Skin epidermis (tissue), 12 donors: Measurements from ENCODE around the gene DTNA.
"Not testable (repeated sequence)": the region's sequence is repeated elsewhere in the genome, so short reads cannot be mapped to it uniquely, and the experiment has no call there.

Experiments used
- H3K27ac ChIP-seq, 21 experiments: fragments of 200-600 bp; sonication (generic) in 11 of 21; one replicate each; pipeline ENCODE4 v1.5.0; 2020; ENCODE audit warnings: mild to moderate bottlenecking in 3 of 21, inconsistent platforms in 2 of 21, moderate library complexity in 2 of 21
- H3K4me3 ChIP-seq, 7 experiments: fragments of 200-600 bp; sonication (generic) in 2 of 7; one replicate each; pipeline ENCODE4 v1.5.0; 2020; ENCODE audit warnings: inconsistent platforms in 2 of 7, mild to moderate bottlenecking in 2 of 7, moderate library complexity in 1 of 7

DTNA gene

DNA sequence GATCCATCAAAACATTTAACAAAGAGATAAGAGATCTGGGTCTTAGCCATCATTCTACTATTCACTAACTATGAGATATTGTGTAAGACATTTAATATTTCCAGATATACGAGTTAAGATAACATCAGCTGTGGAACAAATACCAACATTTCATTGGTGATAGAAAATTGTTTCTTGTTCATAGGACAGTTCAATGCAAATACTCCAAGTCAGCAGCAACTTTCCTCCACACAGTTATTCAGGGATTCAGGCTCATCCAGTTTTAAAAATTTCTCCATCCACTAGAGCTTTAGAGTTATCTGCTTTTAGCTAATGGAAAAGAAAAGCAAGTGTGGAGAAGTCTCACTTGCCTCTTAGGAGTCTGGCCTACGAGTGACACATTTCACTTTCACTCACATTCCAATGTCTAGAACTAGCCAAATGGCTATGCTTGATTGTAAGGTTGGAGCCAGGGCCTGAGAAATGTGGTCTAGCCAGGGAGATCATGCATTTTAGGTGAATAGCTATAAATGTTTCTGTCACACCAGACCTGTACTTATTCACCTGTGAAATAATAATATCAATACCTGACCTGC lies 211.8 kb downstream of the DTNA start:
- H3K4me3 ChIP-seq, result no peak overlapping the region
- H3K27ac ChIP-seq, result no peak overlapping the region

DNA sequence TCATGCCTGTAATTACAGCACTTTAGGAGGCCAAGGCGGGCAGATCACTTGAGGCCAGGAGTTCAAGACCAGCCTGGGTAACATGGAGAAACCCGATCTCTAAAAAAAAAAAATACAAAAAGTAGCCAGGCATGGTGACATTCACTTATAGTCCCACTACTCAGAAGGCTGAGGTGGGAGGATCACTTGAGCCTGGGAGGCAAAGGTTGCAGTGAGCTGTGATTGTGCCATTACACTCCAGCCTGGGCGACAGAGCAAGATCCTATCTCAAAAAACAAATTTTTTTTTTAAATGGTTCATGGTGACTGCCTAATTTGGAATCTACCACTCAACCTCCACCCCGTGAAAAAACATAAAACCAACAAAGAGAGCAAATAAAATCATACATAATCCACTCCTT lies 212.5 kb downstream of the DTNA start:
- H3K4me3 ChIP-seq, H3K27ac ChIP-seq: not testable (repeated sequence)

DNA sequence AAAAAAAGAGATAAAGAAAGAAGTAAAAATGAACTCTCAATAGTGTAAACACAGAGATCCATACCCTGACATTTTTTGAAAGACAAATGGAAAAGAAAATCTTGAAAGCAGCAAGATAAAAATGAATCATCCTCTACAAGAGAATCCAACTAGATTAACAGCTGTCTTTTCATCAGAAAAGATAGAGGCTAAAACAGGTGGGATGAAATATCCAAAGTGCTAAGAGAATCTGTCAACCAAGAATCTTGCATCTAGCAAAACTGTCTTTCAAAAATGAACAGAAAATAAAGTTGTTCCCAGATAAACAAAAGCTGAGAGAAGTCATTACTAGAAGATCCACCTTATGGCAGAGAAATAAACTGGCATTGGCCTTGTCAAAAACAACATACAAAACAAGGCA lies 213.8 kb downstream of the DTNA start:
- no peak overlapping the region for H3K27ac ChIP-seq
- no peak overlapping the region for H3K4me3 ChIP-seq

DNA sequence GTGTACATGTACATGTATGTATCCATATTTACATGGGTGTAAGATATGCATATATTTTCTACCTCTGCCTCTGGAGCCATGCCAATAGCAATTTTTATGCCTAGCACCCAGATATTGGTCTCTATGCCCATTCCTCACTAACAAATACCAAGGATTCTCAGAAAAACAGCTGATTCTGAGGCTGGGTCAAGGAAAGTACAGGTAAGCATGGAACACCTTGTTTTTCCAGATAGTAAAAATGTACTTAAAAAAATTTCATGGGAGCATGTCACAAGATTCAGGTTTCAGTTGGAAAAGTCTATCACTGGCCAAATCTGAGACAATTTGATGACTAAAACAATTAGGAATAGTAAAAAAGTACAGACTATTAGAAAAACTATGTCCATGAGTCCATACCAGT lies 216.6 kb downstream of the DTNA start:
- Histone ChIP-seq H3K27ac (no peak overlapping the region), H3K4me3 (no peak overlapping the region)

DNA sequence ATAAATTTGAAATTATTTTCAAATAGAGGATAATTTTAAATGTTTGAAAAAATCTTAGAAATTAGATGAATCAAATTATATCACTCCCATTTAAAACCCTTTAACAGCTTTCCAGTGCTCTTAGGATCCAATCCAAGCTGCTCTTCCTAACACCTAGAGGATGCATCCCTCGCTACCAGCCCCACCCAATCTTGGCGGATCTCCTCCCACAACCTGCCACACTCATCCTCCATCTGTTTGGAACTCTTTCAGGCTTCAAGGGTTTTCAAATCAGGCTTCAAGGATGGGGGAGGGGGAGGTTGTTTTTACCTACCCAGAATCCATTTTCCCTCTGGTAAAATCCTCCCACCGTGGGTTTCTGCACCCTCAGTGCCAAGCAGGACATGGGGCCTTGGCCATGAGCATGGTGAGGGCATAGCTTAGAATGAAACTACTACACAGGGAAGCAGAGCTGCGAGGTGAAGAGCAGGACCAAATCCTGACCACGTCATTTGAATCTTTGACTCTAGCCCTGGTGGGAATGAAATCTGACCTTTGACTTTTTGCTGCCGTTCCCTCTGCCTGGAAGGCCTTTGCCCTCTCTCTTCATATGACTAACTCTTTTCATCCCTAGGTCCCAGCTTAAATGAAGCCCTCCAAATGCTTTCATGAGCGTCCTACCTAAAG lies 218.1 kb downstream of the DTNA start:
- Histone ChIP-seq H3K27ac (no peak overlapping the region), H3K4me3 (no peak overlapping the region)

DNA sequence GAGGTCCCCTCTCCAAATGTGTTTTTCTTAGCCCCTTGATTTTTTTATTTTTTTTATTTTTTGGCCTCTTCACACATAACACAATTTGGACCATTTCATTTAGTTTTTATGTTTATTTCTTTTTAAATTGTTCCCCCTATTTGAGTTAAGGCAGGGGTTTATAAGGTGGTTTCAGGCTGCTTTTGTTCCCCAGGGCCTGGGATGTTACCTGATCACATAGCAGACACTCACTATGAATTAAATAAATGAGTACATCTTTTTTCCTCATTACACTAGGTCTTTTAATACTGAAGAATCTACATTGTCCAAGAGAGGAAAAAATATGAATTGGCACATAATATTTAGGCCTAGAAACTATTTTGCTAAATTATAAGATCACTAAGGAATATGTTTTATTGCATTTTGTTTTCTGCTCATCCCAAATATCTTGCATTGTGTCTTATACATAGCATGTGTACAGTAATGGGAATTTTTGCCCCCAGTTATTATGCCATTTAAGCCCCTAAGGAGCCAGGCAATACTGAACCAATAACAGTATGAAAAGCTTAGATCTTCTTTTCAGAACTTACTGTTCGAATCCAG lies 218.7 kb downstream of the DTNA start:
- Histone ChIP-seq H3K4me3 (no peak overlapping the region), H3K27ac (no peak overlapping the region)

DNA sequence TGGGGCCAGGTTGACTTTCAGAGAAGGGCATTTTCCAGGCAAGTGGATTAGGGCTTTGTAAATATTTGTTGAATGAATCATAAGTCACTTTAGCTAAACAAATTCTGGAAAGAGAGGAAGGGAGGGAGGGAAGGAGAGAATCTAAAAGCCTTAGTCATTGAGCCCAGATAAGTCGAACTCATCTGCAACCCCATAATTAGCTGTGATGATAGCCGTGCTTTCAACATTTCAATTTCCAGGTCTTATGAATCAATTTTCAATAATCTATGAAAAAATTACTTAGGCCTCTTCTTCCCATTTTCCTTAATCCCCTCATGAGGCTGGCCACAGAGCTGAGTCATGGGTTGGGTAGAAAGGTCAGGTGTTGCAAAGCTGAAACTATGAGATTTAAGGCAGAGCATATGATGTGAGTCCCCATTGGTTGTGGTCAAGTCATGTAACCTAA lies 219.3 kb downstream of the DTNA start:
- Histone ChIP-seq H3K27ac (no peak overlapping the region), H3K4me3 (no peak overlapping the region)

DNA sequence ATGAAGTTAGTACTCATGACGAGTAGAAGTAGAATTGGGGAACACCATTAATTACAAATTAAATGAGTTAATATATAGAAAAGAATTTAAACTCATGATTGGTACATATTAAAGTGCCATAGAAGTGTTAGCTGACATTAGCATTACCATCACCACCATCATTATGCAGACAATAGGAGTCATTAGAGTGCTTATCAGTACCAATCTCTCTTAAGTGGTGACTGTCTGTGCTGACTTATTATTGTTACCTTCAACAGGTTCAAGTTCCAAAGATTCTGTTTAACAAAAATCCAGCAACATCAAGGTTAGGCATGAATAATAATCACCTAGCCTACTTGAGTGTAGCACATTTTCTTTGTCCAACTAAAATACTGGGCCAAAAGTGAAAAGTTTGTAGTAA lies 222.3 kb downstream of the DTNA start:
- Histone ChIP-seq H3K4me3 (no peak overlapping the region), H3K27ac (no peak overlapping the region)

DNA sequence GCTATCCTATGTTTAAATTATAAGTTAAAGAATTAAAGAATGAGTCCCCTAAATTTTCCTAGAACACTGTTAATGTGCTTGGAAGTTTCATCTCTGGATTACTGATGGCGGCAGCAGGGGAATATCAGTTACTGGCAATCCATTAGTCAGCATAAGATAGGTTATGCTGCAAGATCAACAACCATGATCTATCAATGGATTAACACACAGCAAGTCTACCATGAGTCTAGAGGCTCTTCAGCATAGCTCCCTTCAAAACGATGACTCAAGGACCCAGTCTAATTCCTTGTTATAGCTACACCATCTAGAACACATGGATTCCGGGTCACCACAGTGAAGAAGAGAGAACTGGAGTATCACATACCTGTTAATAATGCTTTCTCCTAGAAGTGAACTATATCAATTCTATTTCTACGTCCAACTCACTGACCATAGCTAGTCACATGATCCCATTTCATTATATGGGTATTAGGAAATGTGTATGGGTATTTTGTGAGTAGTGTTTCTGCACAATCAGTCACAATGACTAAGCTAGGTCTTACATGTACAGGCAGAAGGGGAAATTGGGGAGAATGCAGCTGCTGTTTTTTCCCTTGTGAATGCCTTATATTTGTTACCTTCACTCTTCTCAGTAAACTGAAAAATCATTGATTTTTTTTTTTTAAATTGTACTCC lies 222.8 kb downstream of the DTNA start:
- Histone ChIP-seq H3K27ac (no peak overlapping the region), H3K4me3 (no peak overlapping the region)

DNA sequence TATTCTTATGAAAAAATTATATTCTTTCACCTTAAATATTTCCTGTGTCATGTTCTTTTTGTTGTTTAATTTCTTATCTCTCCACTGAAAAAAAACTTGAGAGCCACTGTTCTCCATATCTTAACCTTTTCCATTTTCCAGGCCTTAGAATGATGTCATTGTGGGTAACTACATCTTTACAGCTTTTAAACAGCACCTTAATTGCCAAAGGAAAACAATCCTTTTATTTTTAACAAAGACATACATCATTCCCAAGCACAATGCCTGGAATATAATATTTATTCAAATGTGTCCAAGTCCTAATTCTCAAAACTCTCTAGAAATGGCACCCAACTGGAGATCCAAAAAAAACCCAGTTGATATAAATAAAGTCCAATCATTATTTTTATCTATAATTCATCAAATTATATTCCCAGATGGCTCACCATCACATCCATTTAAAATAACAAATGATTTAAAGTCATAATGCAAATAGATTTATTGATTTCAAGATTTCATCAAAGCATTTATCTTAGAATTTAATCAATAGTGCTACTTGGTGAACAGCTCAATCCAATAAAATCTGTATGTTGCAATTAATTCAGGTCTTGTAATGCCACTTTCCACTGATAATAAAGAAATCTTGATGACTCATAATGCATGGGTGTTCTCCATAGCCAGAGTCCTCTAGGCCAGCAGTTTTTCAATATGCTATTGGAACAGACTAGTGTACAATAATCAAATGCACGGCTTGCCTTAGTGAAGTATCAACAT lies 224.0 kb downstream of the DTNA start:
- no peak overlapping the region for H3K4me3 ChIP-seq
- no peak overlapping the region for H3K27ac ChIP-seq

DNA sequence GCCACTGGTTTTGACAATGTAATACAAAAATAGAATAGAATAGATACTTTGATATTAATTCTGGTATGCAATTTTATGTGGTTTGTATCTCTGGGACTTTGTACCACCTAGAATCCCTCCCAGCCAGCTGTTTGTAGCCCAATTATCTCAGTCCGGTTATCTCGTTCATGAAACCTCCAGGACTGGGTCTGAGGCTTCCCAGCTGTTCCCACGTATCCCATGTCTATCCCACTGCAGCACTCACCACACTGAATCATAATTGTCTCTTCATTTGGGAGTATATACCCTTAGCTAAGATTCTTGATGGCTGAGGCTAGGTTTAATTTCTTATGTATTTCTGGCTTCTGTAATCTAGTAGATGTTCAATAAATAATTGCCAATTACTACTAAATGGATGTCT lies 226.7 kb downstream of the DTNA start:
- Histone ChIP-seq H3K27ac (no peak overlapping the region), H3K4me3 (no peak overlapping the region)

DNA sequence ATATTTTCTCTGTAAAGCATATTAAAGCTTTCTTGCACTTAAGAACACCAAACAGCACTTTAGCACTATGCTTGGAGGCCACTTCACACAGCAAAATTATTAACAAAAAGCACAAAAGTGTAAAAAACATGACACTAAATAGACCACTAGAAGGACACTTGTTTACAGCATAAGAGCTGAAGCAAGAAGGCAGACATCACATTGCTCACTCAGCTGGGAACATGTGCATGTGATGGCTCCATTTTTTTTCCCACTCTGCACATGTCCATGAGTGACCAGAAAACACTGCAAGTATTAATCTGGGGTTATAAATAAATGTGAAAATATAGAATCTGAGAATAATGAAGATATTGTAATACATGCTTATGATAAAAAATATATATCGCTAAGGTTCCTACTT lies 228.0 kb downstream of the DTNA start:
- no peak overlapping the region for H3K27ac ChIP-seq
- H3K4me3 ChIP-seq, result no peak overlapping the region
